HG02943 (cell line): ENCODE data around the gene GREB1L.
"Not testable (repeated sequence)": the region's sequence is repeated elsewhere in the genome, so short reads cannot be mapped to it uniquely, and the experiment has no call there.

Experiments used
- ATAC-seq: cut with Tn5 transposase; IDR thresholded peaks from one replicate; pipeline ENCODE4 v1.9.1; 2021; ENCODE audit warnings: mild to moderate bottlenecking, low read depth, moderate library complexity; ENCODE audit not compliant: unreplicated experiment

The GREB1L gene

GRCh38 chr18:21242141-21242779, at the start of gene GREB1L:
Gene GREB1L (plus strand): TSS chr18:21242232. CDS start chr18:21383519, 141,287 bp downstream.
- ATAC-seq = no peak

- no peak for ATAC-seq
Measured at GRCh38 chr18:21192308-21192624, 49.8 kb upstream of the GREB1L start.

DNA sequence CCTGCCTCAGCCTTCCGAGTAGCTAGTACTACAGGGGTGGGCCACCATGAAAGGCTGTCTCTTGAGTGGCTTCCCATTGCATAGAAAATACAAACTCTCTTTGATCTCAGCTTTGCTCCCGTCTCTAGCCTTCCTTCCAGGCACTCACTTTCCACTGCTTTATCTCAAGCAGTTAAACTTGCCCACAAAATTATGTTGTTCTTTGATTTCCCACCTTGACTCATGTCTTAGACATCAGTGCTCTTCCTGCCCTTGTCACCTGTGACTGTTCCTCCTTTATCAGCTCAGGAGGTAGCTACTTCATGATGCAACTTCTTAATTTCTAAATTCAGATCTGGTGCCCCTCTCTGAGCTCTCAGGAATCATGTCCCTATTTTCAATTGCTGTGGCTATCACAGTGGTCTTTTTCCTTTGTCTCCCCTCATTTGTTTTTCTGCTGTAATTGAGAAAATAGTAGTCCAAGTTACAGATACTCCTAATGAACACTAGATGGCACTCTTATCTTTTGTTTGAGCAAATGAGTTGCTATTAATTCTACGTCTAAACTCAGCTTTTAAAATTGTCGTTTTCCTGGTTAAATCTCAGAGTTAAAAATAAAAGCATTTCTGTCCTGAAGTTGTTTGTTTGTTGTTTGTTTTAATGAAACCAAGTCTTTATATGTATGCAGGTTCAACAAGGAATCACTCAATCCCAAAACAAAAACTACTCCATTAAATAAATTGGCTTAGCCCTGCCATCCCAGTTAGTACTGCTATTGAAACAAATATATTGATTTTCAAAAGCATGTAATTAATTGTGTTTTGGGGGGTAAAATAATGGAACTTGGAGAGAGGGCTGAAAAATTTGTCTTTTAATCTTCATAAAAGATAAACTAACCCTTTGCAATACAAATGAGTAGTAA, 46.9 kb upstream of the GREB1L start:
- no peak for ATAC-seq

DNA sequence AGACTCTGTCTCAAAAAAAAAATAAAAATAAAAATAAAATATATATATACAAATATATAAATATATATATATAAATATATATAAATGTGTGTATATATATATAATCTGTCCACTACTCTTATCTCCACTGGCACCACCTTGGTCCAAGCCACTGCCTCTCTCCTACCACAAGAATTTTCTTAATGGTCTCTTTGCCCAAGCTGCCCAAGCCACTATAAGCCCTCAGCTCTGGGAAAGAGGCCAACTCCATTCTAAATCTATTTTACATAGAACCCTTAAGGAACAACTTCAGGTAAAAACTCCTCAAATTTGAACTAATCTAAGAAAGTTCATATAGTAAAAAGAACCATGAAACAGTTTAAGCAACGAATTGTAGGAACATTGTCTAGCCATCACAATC, 45.6 kb upstream of the GREB1L start:
- no peak for ATAC-seq

DNA sequence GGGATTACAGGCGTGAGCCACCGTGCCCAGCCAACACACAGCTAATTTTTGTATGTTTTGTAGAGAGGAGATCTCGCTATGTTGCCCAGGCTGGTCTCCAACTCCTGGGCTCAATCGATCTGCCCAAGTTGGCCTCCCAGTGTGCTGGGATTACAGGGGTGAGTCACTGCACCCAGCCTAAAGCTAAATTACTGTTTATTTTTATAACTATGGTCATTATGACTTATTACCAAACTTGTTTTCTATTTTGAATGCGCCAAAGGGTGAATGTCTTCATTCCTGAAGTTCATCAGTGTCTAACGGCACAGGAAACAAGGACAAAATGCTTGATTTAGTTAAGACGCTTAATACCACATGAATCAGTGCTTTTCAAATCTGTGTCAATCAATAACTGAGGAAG, 38.9 kb upstream of the GREB1L start:
- no peak for ATAC-seq

DNA sequence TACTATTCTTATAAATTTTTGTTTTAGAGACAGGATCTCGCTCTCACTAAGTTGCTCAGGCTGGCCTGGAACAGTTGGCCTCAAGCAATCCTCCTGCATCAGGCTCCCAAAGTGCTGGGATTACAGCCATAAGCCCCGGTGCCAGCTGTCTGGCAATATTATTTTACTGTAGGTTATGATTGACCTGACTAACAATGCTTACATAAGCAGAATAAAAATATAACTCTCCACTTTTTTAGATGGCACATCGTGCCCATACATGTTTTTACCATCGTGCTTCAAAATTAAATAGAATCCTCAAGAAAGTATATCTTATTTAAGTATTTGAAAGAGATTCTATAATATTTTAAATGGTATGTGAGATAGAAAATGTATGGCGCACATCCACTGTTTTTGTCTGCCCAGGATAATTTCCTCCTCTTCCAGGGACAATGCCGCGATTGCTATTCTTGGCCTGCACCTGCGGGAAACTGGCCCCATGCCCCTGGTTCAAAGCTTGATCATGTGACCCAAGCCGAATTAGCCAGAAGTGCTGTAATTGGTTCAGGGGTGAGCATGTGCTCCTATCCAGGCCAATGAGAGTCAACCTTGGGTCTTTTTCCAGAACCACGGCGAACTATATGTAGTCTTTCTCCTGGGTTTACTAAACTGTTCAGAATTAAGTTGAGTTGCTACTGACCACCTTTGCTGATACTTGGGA, 38.3 kb upstream of the GREB1L start:
- ATAC-seq = no peak

GRCh38 chr18:21205695-21206094, 36.3 kb upstream of the GREB1L start:
- no peak for ATAC-seq

DNA sequence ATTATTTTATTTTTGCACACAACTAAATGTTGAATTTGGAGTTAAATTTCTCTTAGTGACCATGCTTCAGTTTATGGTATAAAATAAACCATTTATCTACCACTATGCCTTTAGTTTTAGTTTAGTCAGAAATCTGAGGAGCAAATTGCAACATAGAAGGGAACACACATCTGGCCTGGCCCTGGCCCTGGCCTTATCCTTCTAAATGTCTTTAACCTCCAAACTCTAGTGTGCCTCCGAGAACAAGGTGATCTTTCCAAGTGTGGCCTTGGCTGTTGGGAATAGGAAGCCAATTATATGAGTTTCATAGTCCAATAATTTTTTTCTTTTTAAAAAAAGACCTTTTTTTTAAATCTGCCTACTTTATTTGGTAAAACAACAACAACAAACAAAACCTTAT, 31.8 kb upstream of the GREB1L start:
- no peak for ATAC-seq

DNA sequence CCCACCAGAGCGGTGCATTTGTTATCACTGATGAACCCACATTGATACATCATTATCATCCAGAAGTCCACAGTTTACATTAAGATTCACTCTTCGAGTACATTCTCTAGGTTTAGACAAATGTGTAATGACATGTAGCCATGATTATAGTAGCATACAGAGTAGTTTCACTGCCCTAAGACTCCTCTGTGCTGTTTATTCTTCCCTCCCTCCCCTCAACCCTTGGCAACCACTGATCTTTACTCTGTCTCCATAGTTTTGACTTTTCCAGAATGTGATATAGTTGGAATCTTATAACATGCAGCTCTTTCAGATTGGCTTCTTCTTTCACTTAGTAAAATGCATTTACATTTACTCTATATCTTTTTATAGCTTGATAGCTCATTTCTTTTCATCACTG, 31.2 kb upstream of the GREB1L start:
- no peak for ATAC-seq

- ATAC-seq = not testable (repeated sequence)
Measured at GRCh38 chr18:21214409-21214808, 27.6 kb upstream of the GREB1L start.

GRCh38 chr18:21215490-21215889, 26.5 kb upstream of the GREB1L start:
- ATAC-seq = no peak

DNA sequence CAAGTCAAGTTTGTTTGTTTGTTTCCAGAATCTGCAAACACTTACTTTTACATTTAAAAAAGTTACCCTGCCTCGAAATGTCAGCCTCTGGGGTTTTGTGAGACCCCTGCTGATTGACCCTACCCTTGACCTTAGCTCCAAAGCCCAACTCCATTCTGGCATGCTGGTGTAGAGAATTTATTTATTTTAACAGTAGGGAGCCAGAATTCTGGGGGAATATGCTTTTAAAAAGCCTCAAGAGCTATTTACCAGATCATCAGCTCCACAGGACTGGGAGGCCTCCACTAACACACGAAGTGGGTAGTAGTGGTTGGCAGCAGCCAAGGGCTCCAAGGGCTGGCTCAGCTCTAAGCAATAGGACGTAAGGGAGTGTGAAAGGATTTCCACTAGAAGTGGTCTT, 23.2 kb upstream of the GREB1L start:
- ATAC-seq = no peak

DNA sequence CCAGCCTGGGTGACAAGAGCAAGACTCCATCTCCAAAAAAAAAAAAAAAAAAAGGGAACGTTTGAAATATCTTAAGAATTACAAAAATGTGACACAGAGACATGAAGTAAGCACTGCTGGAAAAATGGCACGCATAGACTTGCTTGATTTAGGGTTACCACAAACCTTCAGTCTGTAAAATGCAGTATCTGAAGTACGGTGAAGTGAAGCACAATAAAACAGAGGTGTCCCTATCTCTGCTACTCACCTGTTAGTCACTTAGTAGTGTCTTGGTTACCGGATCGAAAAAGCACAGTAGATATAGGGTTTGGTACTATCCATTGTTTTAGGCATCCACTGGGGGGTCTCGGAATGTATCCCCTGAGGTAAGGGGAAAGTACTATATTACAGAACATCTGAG, 11.6 kb upstream of the GREB1L start:
- no peak for ATAC-seq

DNA sequence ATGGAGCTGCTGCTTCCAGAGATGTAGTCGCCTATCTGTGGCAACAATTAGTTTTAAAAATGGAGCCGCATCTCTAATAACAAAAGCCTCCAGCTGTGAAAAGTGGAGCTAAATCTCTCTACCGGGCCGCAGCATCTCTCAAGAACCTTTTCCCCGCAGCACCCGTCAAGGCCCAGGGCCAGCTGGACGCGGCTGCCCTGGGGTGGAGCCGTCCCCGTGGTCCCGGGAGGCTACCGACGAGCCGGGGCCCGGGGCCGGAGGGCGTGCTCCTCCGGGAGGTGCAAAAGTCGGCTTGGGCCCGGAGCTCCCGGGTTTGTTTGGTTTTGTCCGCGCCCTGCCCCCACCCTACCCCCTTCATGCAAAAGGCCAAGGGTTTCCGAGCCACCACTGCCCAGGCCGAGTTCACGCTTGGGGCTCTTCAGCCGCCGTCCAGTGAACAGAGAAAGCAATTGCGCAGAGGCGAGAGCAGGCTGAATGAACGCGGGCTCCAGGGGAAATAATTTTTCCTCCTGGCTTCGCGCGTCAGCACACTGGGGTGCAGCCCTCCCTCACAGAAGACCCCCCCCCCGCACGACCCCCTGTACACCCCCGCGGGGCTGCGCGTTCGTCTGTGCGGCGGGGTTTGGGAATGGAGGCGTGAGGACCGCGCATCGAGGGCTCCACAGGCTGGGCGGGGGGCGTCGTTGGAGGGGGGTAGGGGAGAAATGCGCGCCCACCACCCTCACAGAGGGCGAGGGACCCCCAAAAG, 557 bp upstream of the GREB1L start:
- ATAC-seq = no peak

DNA sequence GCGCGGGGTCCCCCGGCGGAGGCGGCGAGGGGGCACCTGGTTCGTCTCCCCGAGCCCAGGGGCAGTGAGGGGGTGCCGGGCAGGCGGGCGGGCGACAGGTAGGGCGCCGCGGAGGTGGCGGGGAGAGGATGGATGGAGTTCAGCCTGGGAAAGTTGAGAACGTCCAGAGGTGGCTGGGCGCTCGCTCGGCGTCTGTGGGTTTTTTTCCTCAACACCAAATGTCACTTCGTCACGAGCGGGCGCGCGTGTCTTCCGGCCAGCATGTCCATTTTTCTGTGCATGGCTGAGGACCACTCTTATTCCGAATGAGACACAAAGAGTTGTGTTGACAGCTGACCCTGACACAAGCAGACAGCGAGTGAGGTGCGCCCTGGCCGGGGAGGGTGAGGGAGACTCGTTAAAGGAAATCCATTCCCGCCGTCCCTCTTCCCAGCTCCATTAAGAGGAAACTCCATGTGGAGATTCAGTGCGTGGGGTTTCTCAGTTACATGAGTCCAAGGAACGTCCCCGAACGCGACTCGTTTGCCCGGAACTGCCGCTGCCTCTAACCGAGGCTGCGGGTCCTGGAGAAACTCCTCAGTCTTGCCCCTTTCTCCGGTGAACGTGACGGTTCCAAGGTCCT, 859 bp downstream of the GREB1L start:
- no peak for ATAC-seq

GRCh38 chr18:21254576-21254975, 12.5 kb downstream of the GREB1L start:
- no peak for ATAC-seq

- no peak for ATAC-seq
Measured at GRCh38 chr18:21255211-21255610, 13.2 kb downstream of the GREB1L start.

DNA sequence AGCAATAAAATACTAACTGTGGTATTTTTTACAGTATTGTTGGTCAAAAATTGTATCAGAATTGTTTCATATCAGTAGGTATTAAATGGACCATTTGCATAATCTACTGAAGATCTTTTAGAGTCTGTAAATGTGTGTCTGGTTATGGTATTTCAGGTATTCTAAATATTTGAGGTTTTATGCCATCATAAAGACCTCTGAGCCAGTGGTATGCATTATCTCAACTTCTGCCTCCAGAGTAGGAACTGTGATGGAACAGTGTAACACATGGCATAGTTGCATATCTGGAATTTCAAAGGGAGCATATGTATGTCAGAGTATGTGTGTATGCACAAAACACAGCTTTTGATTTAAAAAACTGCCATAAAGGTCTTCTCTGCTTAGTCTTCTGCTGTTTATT, 15.4 kb downstream of the GREB1L start:
- no peak for ATAC-seq

GRCh38 chr18:21260621-21261020, 18.6 kb downstream of the GREB1L start:
- no peak for ATAC-seq

DNA sequence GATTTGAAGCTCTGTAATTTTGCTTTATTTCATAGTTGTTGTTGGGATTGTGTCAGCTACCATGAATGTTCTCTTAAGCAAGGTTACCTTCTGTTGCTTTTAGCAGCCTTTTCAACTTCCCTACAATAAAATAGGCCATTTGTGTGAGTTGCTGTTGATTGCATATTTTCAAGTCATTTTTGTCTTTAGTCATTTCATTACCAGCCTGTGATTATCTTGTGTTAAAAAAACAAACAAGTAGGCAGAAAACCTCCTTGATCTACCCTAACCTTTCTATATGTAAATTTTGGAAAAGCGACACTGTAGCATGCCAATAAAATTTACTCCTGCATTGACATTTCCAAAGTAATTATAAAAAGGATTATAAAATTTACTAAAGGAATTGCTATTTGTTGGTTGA, 19.3 kb downstream of the GREB1L start:
- no peak for ATAC-seq
